ENCODE measurements around the gene HSPA9.

Gene HSPA9

GRCh38 chr5:138570871-138571270 lies 4.3 kb downstream of the HSPA9 start:
- H3K27me3 ChIP-seq (ENCODE audit: control insufficient read depth in 1 of 2, insufficient read depth in 2 of 2, low read length in 2 of 2): no peaks in the 10 kb centered on the region
- peaks cover 12% of the 10 kb centered on the region for H3K4me1 ChIP-seq (ENCODE audit: insufficient read depth, low read length)
- H3K27ac ChIP-seq (ENCODE audit: low read depth, low read length): no peak overlapping the region
- no peak overlapping the region for H3K4me3 ChIP-seq (ENCODE audit: low read depth in 1 of 2, low read length in 2 of 2)
- no peaks in the 10 kb centered on the region for H3K9me3 ChIP-seq (ENCODE audit: low read length)
- peaks cover 75% of the 10 kb centered on the region for H3K36me3 ChIP-seq (ENCODE audit: insufficient read depth, low read length)
- no peak overlapping the region for H3K9ac ChIP-seq (ENCODE audit: low read length)

- Histone ChIP-seq H3K36me3 (ENCODE audit: insufficient read depth, low read length) (peaks cover 86% of the 10 kb centered on the region), H3K27me3 (ENCODE audit: control insufficient read depth in 1 of 2, insufficient read depth in 2 of 2, low read length in 2 of 2) (no peaks in the 10 kb centered on the region), H3K9ac (ENCODE audit: low read length) (no peak overlapping the region), H3K4me1 (ENCODE audit: insufficient read depth, low read length) (peaks cover 12% of the 10 kb centered on the region), H3K4me3 (ENCODE audit: low read depth in 1 of 2, low read length in 2 of 2) (no peak overlapping the region), H3K27ac (ENCODE audit: low read depth, low read length) (no peak overlapping the region), H3K9me3 (ENCODE audit: low read length) (no peaks in the 10 kb centered on the region)
Observed at GRCh38 chr5:138569782-138570181, 5.4 kb downstream of the HSPA9 start.

GRCh38 chr5:138568061-138568824 lies 7.0 kb downstream of the HSPA9 start:
- H3K9me3 ChIP-seq (ENCODE audit: low read length): no peaks in the 10 kb centered on the region
- H3K4me3 ChIP-seq (ENCODE audit: low read depth in 1 of 2, low read length in 2 of 2): no peak overlapping the region
- H3K27me3 ChIP-seq (ENCODE audit: control insufficient read depth in 1 of 2, insufficient read depth in 2 of 2, low read length in 2 of 2): no peaks in the 10 kb centered on the region
- H3K4me1 ChIP-seq (ENCODE audit: insufficient read depth, low read length): peaks cover under 1% of the 10 kb centered on the region
- no peak overlapping the region for H3K9ac ChIP-seq (ENCODE audit: low read length)
- no peak overlapping the region for H3K27ac ChIP-seq (ENCODE audit: low read depth, low read length)
- H3K36me3 ChIP-seq (ENCODE audit: insufficient read depth, low read length): peaks cover 86% of the 10 kb centered on the region

DNA sequence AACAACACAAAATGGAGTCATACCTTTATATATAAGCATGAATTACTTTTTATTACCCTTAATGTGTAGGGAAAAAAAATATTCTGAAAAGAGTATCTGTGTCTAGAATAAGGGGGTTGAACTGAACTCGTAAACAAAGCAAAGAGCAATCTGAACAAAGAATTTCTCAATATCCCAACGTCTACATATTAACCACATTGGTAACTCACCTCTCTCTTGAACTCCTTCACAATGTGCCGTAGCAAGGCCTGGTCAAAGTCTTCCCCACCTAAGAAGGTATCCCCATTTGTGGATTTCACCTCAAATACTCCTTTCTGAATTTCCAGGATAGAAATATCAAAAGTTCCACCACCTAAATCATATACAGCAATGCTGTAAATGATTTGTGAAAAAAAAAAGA lies 8.4 kb downstream of the HSPA9 start:
- no peaks in the 10 kb centered on the region for H3K27me3 ChIP-seq (ENCODE audit: control insufficient read depth in 1 of 2, insufficient read depth in 2 of 2, low read length in 2 of 2)
- no peaks in the 10 kb centered on the region for H3K4me1 ChIP-seq (ENCODE audit: insufficient read depth, low read length)
- no peak overlapping the region for H3K9ac ChIP-seq (ENCODE audit: low read length)
- no peak overlapping the region for H3K27ac ChIP-seq (ENCODE audit: low read depth, low read length)
- no peak overlapping the region for H3K4me3 ChIP-seq (ENCODE audit: low read depth in 1 of 2, low read length in 2 of 2)
- H3K36me3 ChIP-seq (ENCODE audit: insufficient read depth, low read length): peaks cover 77% of the 10 kb centered on the region
- no peaks in the 10 kb centered on the region for H3K9me3 ChIP-seq (ENCODE audit: low read length)

DNA sequence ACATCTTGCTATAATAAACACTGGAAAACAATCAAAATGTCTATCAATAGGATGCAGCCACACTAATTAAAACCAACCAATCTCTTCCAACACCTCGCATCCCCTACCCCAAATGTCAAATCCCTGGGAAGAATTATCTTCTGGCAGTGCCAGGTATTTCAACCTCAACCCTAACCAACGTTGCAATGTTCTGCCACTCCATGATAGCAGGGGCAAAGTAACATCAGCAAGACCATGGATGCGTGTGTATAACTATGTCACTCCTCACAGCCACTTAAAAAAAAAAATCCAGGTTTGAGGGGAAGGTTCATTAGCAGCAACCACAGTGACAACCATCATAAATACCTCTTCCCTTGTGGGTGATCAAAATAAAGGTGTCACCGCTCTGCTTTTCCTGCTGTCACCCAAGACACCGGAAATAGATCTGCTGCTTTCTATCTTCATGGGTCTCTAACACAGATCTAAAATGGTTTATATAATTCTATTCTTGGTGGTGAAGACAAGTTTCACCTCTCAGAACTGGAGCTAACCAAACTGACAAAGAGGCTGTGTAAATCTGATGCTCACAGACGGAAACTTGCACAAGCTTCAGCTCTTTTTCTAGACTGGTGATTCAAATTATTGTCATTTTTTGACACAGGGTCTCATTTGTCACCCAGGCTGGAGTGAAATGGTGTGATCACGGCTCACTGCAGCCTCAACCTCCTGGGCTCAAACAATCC lies 9.9 kb downstream of the HSPA9 start:
- Histone ChIP-seq H3K9me3 (ENCODE audit: low read length) (no peaks in the 10 kb centered on the region), H3K27me3 (ENCODE audit: control insufficient read depth in 1 of 2, insufficient read depth in 2 of 2, low read length in 2 of 2) (no peaks in the 10 kb centered on the region), H3K9ac (ENCODE audit: low read length) (no peak overlapping the region), H3K4me1 (ENCODE audit: insufficient read depth, low read length) (no peaks in the 10 kb centered on the region), H3K4me3 (ENCODE audit: low read depth in 1 of 2, low read length in 2 of 2) (no peak overlapping the region), H3K27ac (ENCODE audit: low read depth, low read length) (no peak overlapping the region), H3K36me3 (ENCODE audit: insufficient read depth, low read length) (peaks cover 75% of the 10 kb centered on the region)

- H3K9me3 ChIP-seq (ENCODE audit: low read length): no peaks in the 10 kb centered on the region
- no peak overlapping the region for H3K9ac ChIP-seq (ENCODE audit: low read length)
- H3K4me1 ChIP-seq (ENCODE audit: insufficient read depth, low read length): no peaks in the 10 kb centered on the region
- H3K4me3 ChIP-seq (ENCODE audit: low read depth in 1 of 2, low read length in 2 of 2): no peak overlapping the region
- peaks cover 79% of the 10 kb centered on the region for H3K36me3 ChIP-seq (ENCODE audit: insufficient read depth, low read length)
- H3K27ac ChIP-seq (ENCODE audit: low read depth, low read length): no peak overlapping the region
- H3K27me3 ChIP-seq (ENCODE audit: control insufficient read depth in 1 of 2, insufficient read depth in 2 of 2, low read length in 2 of 2): no peaks in the 10 kb centered on the region
Observed at GRCh38 chr5:138564242-138564641, 11.0 kb downstream of the HSPA9 start.

GRCh38 chr5:138563340-138564118 lies 11.7 kb downstream of the HSPA9 start:
- Histone ChIP-seq H3K9ac (ENCODE audit: low read length) (no peak overlapping the region), H3K27ac (ENCODE audit: low read depth, low read length) (no peak overlapping the region), H3K9me3 (ENCODE audit: low read length) (no peaks in the 10 kb centered on the region), H3K36me3 (ENCODE audit: insufficient read depth, low read length) (peaks cover 79% of the 10 kb centered on the region), H3K4me1 (ENCODE audit: insufficient read depth, low read length) (no peaks in the 10 kb centered on the region), H3K27me3 (ENCODE audit: control insufficient read depth in 1 of 2, insufficient read depth in 2 of 2, low read length in 2 of 2) (no peaks in the 10 kb centered on the region), H3K4me3 (ENCODE audit: low read depth in 1 of 2, low read length in 2 of 2) (no peak overlapping the region)

- Histone ChIP-seq H3K27me3 (ENCODE audit: control insufficient read depth in 1 of 2, insufficient read depth in 2 of 2, low read length in 2 of 2) (no peaks in the 10 kb centered on the region), H3K27ac (ENCODE audit: low read depth, low read length) (no peak overlapping the region), H3K4me3 (ENCODE audit: low read depth in 1 of 2, low read length in 2 of 2) (no peak overlapping the region), H3K4me1 (ENCODE audit: insufficient read depth, low read length) (no peaks in the 10 kb centered on the region), H3K9ac (ENCODE audit: low read length) (no peak overlapping the region), H3K36me3 (ENCODE audit: insufficient read depth, low read length) (peaks cover 79% of the 10 kb centered on the region), H3K9me3 (ENCODE audit: low read length) (no peaks in the 10 kb centered on the region)
Observed at GRCh38 chr5:138560971-138561370, 14.2 kb downstream of the HSPA9 start.

GRCh38 chr5:138559937-138560336 lies 15.3 kb downstream of the HSPA9 start:
- H3K9ac ChIP-seq (ENCODE audit: low read length): no peak overlapping the region
- H3K27ac ChIP-seq (ENCODE audit: low read depth, low read length): no peak overlapping the region
- H3K4me3 ChIP-seq (ENCODE audit: low read depth in 1 of 2, low read length in 2 of 2): no peak overlapping the region
- H3K9me3 ChIP-seq (ENCODE audit: low read length): no peaks in the 10 kb centered on the region
- no peaks in the 10 kb centered on the region for H3K27me3 ChIP-seq (ENCODE audit: control insufficient read depth in 1 of 2, insufficient read depth in 2 of 2, low read length in 2 of 2)
- H3K36me3 ChIP-seq (ENCODE audit: insufficient read depth, low read length): peaks cover 80% of the 10 kb centered on the region
- H3K4me1 ChIP-seq (ENCODE audit: insufficient read depth, low read length): no peaks in the 10 kb centered on the region

GRCh38 chr5:138557677-138558076 lies 17.5 kb downstream of the HSPA9 start:
- no peaks in the 10 kb centered on the region for H3K9me3 ChIP-seq (ENCODE audit: low read length)
- no peak overlapping the region for H3K4me3 ChIP-seq (ENCODE audit: low read depth in 1 of 2, low read length in 2 of 2)
- peaks cover 69% of the 10 kb centered on the region for H3K36me3 ChIP-seq (ENCODE audit: insufficient read depth, low read length)
- no peak overlapping the region for H3K9ac ChIP-seq (ENCODE audit: low read length)
- no peak overlapping the region for H3K27ac ChIP-seq (ENCODE audit: low read depth, low read length)
- H3K27me3 ChIP-seq (ENCODE audit: control insufficient read depth in 1 of 2, insufficient read depth in 2 of 2, low read length in 2 of 2): no peaks in the 10 kb centered on the region
- H3K4me1 ChIP-seq (ENCODE audit: insufficient read depth, low read length): no peaks in the 10 kb centered on the region

GRCh38 chr5:138554143-138554542 lies 21.1 kb downstream of the HSPA9 start:
- H3K27ac ChIP-seq (ENCODE audit: low read depth, low read length): no peak overlapping the region
- no peaks in the 10 kb centered on the region for H3K9me3 ChIP-seq (ENCODE audit: low read length)
- H3K27me3 ChIP-seq (ENCODE audit: control insufficient read depth in 1 of 2, insufficient read depth in 2 of 2, low read length in 2 of 2): no peaks in the 10 kb centered on the region
- no peak overlapping the region for H3K4me3 ChIP-seq (ENCODE audit: low read depth in 1 of 2, low read length in 2 of 2)
- H3K9ac ChIP-seq (ENCODE audit: low read length): no peak overlapping the region
- H3K4me1 ChIP-seq (ENCODE audit: insufficient read depth, low read length): no peaks in the 10 kb centered on the region
- peaks cover 42% of the 10 kb centered on the region for H3K36me3 ChIP-seq (ENCODE audit: insufficient read depth, low read length)

Measured in muscle layer of colon (tissue), 2 donors.